ENCODE measurements around the gene C16orf54.
"Not testable (repeated sequence)": the region's sequence is repeated elsewhere in the genome, so short reads cannot be mapped to it uniquely, and the experiment has no call there.

Gene C16orf54

DNA sequence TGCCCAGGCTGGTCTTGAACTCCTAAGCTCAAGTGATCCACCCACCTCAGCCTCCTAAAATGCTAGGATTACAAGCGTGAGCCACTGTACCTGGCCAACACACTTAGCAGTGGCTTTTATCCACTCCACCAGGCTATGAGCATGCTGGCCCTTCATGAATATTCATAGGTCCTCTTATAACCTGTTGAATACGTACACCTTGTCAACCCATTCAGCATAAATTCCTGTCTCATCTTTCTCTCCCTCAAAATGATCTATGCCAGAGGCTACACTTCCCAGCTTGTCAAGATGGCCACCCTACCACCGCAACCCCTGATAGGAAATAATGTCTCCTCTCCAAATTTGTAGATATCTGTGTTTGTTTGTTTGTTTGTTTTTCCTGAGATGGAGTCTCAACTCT is 21.3 kb upstream of the C16orf54 start:
- no peak for DNase-seq

DNA sequence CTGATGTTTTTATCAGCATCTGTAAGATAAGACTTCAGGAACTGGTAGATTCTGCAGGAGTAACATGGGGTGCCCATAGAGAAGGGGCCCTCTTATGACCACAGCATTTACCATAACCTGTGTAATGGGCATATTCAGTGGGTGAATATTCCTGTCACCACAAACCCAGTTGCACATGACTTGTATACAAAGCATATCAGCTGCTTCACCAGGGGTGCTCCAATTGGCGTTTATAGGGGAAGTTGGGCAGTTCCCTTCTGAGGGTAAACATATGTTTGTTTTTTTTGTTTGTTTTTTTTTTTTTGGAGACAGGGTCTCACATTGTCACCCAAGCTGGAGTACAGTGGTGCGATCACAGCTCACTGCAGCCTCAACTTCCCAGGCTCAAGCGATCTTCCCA is 20.8 kb upstream of the C16orf54 start:
- DNase-seq = no peak

DNA sequence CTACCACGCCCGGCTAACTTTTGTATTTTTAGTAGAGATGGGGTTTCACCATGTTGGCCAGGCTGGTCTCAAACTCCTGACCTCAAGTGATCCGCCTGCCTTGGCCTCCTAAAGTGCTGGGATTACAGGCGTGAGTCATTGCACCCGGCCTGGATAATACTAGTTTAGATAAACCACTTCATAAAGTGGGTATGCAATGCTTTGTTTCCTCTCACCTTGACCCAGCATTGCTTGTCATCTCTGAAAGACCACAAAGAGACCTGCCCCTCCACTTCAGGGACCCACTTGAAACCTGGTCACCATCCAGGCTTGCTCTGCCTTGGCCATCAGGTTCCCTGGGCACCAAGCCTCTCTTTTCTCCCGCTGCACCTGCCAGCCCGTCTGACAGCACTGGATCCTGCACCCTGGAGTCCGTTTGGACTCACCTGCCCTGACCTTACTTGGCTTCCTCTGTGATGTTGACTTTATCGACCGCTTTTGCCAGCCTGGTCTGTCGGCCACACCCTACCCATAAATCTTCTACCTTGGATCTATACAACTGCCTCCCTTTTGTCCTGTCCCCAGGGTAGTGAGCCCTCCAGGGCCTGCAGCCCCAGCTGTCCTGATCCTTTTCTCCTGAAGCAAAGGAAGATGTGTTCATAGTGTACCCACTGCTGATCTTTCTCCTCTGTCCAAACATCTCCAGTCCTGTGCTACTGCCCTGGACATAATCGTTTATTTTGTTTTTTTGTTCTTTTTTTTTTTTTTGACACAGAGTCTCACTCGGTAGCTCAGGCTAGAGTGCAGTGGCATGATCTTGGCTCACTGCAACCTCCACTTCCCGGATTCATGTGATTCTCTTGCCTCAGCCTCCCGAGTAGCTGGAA is 19.6 kb upstream of the C16orf54 start:
- no peak for DNase-seq

DNA sequence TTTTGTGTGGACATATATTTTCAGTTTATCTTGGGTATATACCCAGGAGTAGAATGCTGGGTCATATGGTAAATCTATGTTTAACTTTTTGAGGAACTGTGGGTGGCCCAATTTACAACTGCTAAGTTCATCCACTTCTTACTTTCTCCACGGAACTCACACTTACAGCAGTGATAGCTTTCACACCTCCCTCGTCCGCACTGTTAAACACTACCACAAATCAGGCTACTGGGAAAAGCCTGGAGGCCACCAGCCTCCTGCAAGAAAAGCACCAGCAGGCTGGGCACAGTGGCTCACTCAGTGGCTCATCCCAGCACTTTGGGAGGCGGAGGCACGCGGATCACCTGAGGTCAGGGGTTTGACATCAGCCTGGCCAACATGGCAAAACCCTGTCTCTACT is 17.5 kb upstream of the C16orf54 start:
- DNase-seq = no peak

DNA sequence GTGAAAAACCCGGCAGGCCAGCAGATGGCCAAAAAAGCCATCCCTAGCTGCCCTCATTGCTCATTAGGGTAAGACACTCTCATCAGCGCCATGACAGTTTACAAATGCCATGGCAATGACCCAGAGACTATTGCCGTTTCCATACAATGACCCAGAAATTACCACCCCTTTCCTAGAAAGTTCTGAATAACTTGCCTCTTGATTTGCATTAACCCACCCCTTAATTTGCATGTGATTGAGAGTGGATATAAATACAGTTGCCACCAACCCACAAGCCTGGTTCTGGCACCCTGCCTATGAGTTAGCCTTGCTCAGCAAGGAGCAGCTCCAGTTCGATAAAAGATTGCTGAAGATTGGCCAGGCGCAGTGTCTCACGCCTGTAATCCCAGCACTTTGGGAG is 16.1 kb upstream of the C16orf54 start:
- no peak for DNase-seq

DNA sequence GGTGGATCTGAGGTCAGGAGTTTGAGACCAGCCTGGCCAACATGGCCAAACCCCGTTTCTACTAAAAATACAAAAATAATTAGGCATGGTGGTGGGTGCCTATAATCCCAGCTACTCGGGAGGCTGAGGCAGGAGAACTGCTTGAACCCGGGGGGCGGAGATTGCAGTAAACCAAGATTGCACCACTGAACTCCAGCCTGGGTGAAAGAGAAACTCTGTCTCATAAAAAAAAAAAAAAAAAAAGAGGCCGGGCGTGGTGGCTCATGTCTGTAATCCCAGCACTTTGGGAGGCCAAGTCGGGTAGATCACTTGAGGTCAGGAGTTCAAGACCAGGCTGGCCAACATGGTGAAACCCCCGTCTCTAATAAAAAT is 15.5 kb upstream of the C16orf54 start:
- not testable (repeated sequence) for DNase-seq

DNA sequence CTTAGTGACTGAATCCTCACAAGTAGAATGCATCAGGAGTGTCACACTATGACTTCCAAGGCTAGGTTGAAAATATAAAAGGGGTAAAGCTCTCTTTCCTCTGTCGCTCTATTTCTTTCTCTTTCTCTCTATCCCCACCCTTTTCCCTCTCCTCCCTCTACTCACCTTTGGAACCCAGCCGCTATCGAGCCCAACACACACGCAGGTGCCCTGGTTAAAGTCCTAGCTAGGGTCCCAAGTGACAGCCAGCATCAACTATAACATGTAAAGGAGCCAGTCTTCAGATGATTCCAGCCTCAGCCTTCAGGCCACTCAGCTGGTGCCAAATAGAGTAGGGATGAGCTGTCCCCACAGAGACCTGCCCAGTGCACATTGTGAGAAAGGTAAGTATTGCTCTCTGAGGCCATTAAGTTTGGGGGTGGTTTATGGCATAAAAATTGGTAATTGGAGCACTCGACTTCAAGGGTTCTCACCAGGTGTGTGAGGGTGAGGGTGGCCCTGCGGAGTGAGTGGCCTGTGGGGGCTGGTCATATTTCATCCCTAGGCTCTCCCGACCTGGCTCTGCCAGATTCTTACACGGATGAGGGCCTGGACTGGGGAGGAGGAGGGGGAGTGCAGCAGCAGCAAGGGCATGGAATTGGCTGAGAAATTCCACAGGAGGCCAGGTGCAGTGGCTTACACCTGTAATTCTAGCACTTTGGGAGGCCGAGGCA is 14.9 kb upstream of the C16orf54 start:
- no peak for DNase-seq

DNA sequence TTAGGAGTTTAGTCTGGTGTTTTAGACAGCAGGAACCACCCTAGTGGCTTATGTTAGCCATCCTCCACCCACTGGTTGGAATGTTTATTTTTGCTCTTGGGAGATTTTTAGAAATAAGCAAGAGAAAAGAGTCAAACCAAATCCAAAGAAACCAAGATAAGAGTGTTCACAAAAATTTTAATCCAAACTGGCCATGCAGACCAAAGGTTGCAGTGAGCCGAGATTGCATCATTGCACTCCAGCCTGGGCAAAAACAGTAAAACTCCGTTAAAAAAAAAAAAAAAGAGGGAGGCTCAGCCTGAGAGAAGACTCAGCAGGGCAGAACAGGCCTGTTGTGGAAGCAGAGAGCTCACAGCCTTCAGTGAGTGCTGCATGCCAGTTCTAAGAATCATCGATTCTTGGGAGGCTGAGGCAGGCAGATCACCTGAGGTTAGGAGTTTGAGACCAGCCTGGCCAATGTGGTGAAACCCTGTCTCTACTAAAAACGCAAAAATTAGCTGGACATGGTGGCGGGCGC is 12.2 kb upstream of the C16orf54 start:
- no peak for DNase-seq

DNA sequence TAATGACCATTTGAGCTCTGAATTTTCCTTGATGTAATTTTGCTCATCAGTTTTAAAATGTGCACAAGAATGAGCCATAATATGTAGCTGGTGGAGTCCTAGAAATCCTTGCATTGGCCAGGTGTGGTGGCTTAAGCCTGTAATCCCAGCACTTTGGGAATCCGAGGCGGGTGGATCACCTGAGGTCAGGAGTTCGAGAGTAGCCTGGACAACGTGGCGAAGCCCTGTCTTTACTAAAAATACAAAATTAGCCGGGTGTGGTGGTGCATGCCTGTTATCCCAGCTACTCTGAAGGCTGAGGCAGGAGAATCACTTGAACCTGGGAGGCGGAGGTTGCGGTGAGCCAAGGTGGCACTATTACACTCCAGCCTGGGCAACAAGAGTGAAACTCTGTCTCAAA is 11.3 kb upstream of the C16orf54 start:
- not testable (repeated sequence) for DNase-seq

DNA sequence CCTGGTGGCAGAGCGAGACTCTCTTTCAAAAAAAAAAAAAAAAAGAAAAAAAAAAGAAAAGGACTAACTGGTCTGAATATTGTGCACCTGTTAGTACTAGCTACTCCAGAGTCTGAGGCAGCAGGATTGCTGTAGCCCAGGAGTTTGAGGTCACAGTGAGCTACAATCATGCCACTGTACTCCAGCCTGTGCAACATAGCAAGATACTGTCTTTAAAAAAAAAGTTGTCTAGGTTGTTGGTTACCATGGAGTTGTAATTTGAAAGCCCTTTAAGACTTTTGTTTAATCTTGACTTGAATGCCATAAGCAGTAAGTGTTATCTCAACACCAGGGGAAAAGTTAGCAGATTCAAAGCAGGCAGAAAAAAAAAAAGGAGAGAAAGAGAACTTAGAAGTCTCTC is 10.9 kb upstream of the C16orf54 start:
- DNase-seq = no peak

DNA sequence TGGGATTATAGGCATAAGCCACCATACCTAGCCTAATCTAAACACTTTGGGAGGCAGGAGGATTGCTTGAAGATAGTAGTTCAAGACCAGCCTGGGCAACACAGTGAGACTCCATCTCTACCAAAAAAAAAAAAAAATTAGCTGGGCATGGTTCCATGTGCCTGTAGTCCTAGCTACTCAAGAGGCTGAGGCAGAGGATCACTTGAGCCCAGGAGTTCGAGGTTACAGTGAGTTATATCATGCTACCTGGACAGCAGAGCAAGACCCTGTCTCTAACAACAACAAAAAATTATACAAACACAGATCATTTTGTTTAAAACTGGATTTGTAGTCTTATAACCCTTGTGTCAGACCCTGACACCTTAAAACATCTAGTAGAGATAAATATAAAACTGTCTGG is 7.7 kb upstream of the C16orf54 start:
- no peak for DNase-seq

DNA sequence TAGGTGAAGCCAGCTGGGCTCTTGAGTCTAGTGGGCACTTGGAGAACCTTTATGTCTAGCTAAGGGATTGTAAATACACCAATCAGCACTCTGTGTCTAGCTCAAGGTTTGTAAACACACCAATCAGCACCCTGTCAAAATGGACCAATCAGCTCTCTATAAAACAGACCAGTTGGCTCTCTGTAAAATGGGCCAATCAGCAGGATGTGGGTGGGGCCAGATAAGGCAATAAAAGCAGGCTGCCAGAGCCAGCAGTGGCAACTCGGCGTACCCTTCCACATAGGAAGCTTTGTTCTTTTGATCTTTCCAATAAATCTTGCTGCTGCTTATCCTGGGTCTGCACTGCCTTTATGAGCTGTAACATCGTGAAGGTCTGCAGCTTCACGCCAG is 3.0 kb upstream of the C16orf54 start:
- not testable (repeated sequence) for DNase-seq

DNA sequence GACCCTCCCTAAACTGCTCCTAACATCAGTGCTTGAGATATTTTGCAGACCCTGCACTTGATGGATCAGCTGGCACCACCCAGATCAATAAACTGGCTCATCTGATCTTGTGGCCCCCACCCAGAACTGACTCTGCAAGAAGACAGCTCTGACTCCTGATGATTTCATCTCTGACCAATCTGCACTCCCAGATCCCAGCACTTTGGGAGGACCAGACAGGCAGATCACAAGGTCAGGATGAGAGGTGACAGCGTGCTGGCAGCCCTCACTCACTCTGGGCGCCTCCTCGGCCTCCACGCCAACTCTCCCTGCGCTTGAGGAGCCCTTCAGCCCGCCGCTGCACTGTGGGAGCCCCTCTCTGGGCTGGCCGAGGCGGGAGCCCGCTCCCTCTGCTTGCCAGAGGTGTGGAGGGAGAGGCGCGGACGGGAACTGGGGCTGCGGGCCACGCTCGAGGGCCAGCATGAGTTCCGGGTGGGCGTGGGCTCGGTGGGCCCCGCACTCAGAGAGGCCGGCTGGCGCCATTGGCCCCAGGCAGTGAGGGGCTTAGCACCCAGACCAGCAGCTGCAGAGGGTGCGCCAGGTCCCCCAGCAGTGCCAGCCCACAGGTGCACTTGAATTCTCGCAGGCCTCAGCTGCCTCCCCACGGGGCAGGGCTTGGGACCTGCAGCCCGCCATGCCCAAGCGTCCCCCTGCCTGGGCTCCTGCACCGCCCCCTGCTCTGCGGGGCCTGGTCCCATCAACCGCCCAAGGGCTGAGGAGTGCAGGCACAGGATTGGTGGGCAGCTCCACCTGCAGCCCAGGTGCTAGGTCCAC is 2.4 kb upstream of the C16orf54 start:
- DNase-seq = no peak

DNA sequence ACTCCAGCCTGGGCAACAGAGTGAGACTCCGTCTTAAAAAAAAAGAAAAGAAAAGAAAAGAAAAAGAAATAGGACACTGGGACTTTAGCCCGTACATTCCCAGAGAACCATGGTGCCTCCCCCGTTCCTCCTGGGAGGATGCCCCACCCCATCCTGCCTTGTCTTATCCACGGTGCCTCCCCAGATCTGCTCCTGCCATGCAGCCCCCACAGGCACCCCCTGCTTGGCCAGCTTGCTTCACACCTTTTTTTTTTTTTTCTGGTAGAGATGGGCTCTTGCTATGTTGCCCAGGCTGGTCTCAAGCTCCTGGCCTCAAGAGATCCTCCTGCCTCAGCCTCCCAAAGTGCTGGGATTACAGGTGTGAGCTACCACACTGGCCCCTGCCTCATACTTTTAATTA is 728 bp upstream of the C16orf54 start:
- DNase-seq = not testable (repeated sequence)

DNA sequence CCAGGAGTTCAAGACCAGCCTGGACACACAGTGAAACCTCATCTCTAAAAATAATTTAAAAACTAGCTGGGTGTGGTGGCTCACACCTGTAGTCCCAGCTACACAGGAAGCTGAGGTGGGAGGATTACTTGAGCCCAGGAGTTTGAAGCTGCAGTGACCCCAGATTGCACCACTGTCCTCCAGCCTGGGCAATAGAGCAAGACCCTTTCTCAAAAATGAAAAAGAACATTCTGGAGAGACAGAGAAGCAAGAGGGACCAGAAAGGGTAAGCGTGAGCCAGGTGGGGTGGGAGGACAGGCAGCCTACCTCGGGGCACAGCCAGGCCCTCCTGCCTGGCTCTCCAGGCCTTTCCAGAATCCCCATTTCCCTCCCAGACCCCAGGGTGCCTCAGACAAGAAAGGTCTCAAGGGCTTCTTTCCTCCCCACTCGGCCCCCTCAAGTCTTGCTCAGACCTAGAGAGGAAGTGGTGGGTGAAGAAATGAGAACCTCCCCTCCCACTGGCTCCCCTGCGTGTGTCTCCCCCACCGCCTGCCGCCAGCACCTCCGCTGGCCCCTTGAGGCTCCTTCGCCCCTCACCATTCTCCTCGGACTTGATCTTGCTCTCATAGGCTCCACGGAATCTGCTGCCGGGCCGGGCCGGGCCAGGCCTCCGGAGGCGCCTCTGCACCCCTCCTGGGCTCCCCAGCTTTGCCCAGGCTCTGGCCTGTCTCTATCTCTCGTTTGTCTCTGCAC is 503 bp downstream of the C16orf54 start:
- DNase-seq = peak; percentile 52

DNA sequence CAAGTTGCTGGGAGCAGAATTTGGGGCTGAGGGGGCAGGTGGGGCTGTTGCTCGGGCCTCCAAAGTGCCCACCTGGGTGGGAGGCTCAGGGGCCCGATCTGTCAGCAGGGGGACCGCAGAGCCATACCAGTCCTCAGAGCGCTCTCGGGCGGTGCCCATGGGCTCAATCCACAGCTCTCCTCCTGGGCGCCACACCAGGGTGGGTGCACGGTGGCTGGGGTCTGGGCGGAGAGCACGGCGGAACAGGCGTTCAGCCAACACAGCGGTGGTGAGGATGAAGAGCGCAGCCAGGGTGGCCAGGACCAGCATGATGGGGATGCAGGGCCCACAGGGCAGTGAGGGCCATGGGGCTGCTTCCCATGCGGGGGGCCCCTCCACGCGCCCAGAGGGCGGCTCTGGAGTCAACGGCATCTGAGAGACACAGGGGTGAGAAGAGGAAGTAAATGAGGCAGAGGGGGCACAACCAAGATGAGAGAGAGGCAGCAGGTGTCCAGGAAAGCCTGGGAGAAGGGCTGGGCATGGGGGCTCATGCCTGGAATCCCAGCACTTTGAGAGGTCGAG is 1.2 kb downstream of the C16orf54 start:
- no peak for DNase-seq

DNA sequence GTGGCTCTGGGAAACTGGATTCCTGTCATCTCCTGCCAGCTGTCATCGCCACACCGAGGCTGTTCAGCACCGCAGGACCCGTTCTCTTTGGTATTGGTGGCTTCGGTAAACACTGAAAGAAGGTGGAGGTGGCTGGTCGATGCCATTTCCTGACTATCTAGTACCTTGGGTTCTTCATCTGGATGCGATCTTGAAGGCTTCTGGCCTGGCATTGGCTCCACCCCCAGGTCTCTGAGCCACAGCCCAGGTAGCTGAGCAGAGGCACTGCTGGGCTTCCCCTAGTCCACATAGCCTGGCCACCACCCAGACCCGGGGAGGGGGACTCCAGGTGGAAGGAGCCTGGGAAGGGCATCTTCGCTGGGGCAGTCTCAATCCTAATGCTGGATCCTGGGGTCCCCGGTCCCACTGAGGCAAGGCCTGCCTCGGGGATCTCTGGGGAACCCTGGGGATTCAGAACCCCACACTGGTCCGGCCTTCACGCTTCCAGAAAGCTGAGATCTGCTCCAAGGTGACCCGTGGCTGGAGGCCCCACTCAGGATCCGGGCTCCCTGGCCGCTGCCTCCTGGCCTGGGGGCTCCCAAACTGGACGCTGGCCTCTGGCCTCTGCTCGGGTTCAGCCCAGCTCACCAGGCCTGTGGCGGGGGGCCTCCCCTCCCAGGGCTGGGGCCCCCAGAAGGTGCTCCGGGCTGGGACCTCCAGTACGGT is 1.8 kb downstream of the C16orf54 start:
- peak; percentile 44 for DNase-seq

DNA sequence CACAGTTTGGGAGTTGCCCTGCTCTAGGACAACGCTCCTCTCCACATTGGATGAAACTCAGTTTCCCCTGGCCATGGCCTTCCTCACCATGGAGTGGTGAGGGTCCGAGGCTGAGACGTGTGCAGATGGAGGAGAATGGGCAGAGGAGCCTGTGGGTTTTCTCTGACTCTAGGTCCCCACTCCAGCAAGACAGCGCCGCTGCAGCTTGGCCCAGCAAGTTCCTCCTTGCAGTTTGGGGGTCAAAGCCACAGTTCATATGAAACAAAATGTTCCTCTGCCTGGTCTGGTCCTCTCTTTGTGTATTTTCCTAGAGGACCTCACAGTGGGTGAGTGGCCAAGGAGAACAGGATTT is 2.3 kb downstream of the C16orf54 start:
- DNase-seq = no peak

DNA sequence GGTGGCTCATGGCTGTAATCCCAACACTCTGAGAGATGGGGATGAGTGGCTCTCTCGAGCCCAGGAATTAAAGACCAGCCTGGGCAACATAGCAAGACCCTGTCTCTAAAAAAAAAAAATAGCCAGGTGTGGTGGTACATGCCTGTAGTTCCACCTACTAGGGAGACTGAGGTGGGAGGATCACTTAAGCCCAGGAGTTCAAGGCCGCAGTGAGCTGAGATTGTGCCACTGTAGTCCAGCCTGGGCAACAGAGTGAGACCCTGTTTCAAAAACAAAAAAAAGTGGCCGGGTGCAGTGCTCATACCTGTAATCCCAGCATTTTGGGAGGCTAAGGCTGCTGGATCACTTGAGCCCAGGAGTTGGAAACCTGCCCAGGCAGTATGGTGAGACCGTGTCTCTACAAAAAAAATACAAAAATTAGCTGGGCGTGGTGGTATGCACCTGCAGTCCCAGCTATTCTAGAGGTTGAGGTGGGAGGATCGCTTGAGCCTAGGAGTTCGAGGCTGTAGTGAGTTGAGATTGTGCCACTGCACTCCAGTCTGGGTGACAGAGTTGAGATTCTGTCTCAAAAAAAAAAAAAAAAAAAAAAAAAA is 3.0 kb downstream of the C16orf54 start:
- no peak for DNase-seq

DNA sequence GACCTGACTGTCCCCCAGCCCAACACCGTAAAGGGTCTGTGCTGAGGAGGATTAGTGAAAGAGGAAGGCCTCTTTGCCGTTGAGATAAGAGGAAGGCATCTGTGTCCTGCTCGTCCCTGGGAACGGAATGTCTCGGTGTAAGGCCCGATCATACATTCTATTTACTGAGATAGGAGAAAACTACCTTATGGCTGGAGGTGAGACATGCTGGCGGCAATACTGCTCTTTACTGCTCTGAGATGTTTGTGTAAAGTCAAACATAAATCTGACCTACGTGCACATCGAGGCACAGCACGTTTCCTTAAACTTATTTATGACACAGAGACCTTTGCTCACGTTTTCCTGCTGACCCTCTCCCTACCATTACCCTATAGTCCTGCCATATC is 5.2 kb downstream of the C16orf54 start:
- DNase-seq = not testable (repeated sequence)

DNA sequence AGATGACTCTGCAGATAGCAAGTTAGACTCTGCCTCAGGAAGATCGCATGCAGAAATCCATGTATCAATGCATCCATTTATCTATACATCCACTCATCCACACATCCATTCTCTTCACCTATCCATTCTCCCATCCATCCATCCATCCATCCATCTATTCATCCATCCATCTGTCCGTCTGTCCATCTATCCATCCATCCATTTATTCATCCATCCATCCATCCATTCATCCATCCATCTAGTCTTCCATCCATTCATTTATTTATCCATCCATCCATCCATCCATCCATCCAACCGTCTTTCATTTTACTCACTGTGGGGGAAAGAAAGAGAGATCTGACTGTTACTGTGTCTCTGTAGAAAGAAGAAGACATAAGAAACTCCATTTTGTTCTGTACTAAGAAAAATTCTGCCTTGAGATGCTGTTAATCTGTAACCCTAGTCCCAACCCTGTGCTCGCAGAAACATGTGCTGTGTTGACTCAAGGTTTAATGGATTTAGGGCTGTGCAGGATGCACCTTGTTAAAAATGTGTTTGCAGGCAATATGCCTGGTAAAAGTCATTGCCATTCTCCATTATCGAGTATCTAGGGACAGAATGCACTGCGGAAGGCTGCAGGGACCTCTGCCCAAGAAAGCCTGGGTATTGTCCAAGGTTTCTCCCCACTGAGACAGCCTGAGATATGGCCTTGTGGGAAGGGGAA is 5.7 kb downstream of the C16orf54 start:
- not testable (repeated sequence) for DNase-seq
